Left lung (tissue), 10 donors: Measurements from ENCODE around the gene KLRG1. TPM values are rescaled to one million over a fixed set of nuclear protein-coding genes. Genes with fewer than 3 reads are reported as not detected.

ENCODE experiments used
- ATAC-seq: fragments of 200-7000 bp; cut with Tn5 transposase; one replicate; pipeline ENCODE4 v1.9.1; 2020; ENCODE audit warnings: moderate library complexity
- DNase-seq, 4 donors: peaks; one replicate each; pipeline ENCODE4 v3.0.0-alpha.2; 2013 to 2020
- H3K27ac ChIP-seq, 2 donors: fragments of 200-600 bp; sonication (generic) in 1 of 2; one replicate each; pipeline versions ENCODE4 v1.5.0 to v1.8.0; 2020 to 2021
- H3K27me3 ChIP-seq, 2 donors: fragments of 200-600 bp; sonication (generic) in 1 of 2; one replicate each; pipeline versions ENCODE4 v1.5.0 to v1.8.0; 2020 to 2021
- H3K36me3 ChIP-seq, 2 donors: fragments of 200-600 bp; sonication (generic) in 1 of 2; one replicate each; pipeline versions ENCODE4 v1.5.0 to v1.8.0; 2020 to 2021
- H3K4me1 ChIP-seq, 2 donors: fragments of 200-600 bp; one replicate each; pipeline ENCODE4 v1.8.0; 2021
- H3K4me3 ChIP-seq, 2 donors: fragments of 200-600 bp; sonication (generic) in 1 of 2; one replicate each; pipeline versions ENCODE4 v1.5.0 to v1.8.0; 2020 to 2021; ENCODE audit warnings: mild to moderate bottlenecking in 1 of 2
- H3K9me3 ChIP-seq, 2 donors: fragments of 200-600 bp; sonication (generic) in 1 of 2; one replicate each; pipeline versions ENCODE4 v1.5.0 to v1.8.0; 2020 to 2021
- intact Hi-C, 2 donors: fragments of 100-400 bp; cut with DNase I; formaldehyde crosslinking; loops; one replicate each; pipeline versions ENCODE4 v1.11.2 to v1.14.2; 2022
- polyA plus RNA-seq, 6 donors: library from polyadenylated mRNA; unstranded; fragments of 120-200 nt; gene quantifications; one replicate each; pipeline ENCODE4 v1.2.1, GENCODE V29; 2013; ENCODE audit not compliant: insufficient read length in 6 of 6
- total RNA-seq, 2 donors: library from RNA; stranded (reverse); fragmentation: NEBNext Ultra II Directional; extraction: Animal tissue kit (Norgen Biotek cat#: 25700); gene quantifications; one replicate each; pipeline ENCODE4 v1.2.1, GENCODE V29; 2021
- TF ChIP-seq, protein P1 (sequence below), 2 donors: fragments of 200-600 bp; sonication (generic) in 1 of 2; IDR thresholded peaks; one replicate each; pipeline versions ENCODE4 v1.5.0 to v1.8.0; 2021; ENCODE audit warnings: antibody characterized with exemption in 2 of 2
- donor health status: DM: no; HTN: yes; CAD: no.
- donor health status: DM: no; HTN: no; CAD: no.

The KLRG1 gene
- total and polyA plus RNA-seq, 8 donors, result 1.1 to 3.0 (median 1.9) TPM

DNA sequence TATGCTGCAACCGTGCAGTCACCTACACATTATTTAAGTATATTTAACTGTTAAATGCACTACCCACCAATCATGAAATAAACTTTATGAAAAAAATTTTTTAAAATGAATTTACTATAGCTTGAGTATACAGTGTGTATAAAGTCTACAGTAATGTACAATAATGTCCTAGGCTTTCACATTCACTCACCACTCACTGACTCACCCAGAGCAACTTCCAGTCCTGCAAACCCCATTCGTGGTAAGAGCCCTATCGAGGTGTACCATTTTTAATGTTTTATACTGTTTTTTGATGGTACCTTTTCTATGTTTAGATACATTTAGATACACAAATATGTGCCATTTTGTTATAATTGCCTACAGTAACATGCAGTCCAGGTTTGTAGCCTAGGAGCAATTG, 48.1 kb downstream of the KLRG1 start:
- intact Hi-C loops, result loop anchor here in 1 of 2 donors (10.0 kb wide), 1 partner anchor 363 kb away; no protein-coding TSS in a partner anchor
- ATAC-seq (no peak), DNase-seq (no peak)
- Histone ChIP-seq H3K9me3 (no peaks in the 10 kb centered on the region), H3K4me3 (no peak overlapping the region), H3K27me3 (no peaks in the 10 kb centered on the region), H3K27ac (no peak overlapping the region), H3K4me1 (no peaks in the 10 kb centered on the region), H3K36me3 (no peaks in the 10 kb centered on the region)
- TF ChIP-seq, protein P1, sequence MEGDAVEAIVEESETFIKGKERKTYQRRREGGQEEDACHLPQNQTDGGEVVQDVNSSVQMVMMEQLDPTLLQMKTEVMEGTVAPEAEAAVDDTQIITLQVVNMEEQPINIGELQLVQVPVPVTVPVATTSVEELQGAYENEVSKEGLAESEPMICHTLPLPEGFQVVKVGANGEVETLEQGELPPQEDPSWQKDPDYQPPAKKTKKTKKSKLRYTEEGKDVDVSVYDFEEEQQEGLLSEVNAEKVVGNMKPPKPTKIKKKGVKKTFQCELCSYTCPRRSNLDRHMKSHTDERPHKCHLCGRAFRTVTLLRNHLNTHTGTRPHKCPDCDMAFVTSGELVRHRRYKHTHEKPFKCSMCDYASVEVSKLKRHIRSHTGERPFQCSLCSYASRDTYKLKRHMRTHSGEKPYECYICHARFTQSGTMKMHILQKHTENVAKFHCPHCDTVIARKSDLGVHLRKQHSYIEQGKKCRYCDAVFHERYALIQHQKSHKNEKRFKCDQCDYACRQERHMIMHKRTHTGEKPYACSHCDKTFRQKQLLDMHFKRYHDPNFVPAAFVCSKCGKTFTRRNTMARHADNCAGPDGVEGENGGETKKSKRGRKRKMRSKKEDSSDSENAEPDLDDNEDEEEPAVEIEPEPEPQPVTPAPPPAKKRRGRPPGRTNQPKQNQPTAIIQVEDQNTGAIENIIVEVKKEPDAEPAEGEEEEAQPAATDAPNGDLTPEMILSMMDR (IDR thresholded peaks at IDR 0.05), result no peak

DNA sequence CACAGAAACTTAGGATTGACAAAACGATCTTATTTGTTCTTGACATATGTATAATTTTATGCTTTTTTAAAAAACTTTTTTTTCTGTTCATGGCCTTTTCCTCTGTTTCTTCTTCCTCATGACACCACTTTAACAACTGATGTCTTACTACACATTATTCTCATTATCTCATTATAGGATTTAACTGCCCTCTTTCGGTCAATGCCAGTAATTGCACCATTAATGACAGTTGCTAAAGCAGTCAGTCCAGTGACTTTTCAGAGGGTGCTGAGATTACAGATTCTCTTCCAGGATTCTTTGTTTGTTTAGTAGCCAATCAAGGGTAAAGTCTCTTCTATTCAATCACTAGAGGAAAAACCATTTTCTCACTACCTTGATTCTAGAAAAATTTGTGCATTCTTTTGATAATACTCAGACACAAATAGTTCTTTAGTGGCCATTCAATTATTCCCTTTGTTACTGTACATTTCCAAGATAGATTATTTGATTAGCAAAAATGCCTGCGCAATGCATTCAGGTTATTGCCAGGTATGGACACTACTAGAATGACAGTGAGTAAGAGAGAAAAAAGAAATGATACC, 50.1 kb downstream of the KLRG1 start:
- peak in 2 of 4 donors; percentile 33 to 60 for DNase-seq
- Histone ChIP-seq H3K36me3 (no peaks in the 10 kb centered on the region), H3K27ac (no peak overlapping the region), H3K4me1 (no peaks in the 10 kb centered on the region), H3K4me3 (no peak overlapping the region), H3K27me3 (no peaks in the 10 kb centered on the region), H3K9me3 (no peaks in the 10 kb centered on the region)
- ATAC-seq, result peak; percentile 87
- intact Hi-C loops, result loop anchor here in 1 of 2 donors (10.0 kb wide), 1 partner anchor 365 kb away; no protein-coding TSS in a partner anchor
- TF ChIP-seq, protein P1 (IDR thresholded peaks at IDR 0.05), result peak; percentile 75 to 77

- DNase-seq, result no peak
- Histone ChIP-seq H3K27me3 (no peaks in the 10 kb centered on the region), H3K36me3 (no peaks in the 10 kb centered on the region), H3K4me1 (no peaks in the 10 kb centered on the region), H3K27ac (no peak overlapping the region), H3K4me3 (no peak overlapping the region), H3K9me3 (no peaks in the 10 kb centered on the region)
- TF ChIP-seq, protein P1 (IDR thresholded peaks at IDR 0.05), result no peak
- ATAC-seq, result no peak
- intact Hi-C loops, result no loop called here
Observed at GRCh38 chr12:9040484-9041186, 51.3 kb downstream of the KLRG1 start.

- TF ChIP-seq, protein P1 (IDR thresholded peaks at IDR 0.05), result no peak
- Histone ChIP-seq H3K27me3 (no peaks in the 10 kb centered on the region), H3K4me1 (no peaks in the 10 kb centered on the region), H3K4me3 (no peak overlapping the region), H3K27ac (no peak overlapping the region), H3K9me3 (no peaks in the 10 kb centered on the region), H3K36me3 (no peaks in the 10 kb centered on the region)
- no peak for DNase-seq
- intact Hi-C loops, result no loop called here
- no peak for ATAC-seq
Observed at GRCh38 chr12:9041321-9041720, 52.0 kb downstream of the KLRG1 start.

DNA sequence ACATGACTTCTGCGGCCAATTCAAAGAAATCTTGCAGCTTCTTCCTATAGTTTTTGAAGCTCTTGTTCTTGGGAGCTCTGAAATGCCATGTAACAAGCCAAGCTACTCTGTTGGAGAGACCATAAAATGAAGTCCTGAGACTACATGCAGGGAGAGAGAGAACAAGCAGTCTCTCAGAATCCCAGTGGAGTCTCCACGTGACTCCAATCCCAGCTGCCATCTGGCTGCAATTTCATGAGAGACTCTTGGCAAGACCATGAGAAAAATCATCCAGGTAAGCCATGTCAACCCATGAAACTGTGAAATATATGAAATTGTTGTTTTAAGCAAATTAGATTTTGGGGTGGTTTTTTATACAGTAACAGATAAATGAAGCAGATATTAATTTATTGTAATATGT, 54.4 kb downstream of the KLRG1 start:
- H3K4me3 ChIP-seq, result no peak overlapping the region
- ATAC-seq (no peak), DNase-seq (no peak)
- H3K27ac ChIP-seq, result no peak overlapping the region
- H3K36me3 ChIP-seq, result no peaks in the 10 kb centered on the region
- intact Hi-C loops, result no loop called here
- TF ChIP-seq, protein P1 (IDR thresholded peaks at IDR 0.05), result no peak
- H3K4me1 ChIP-seq, result no peaks in the 10 kb centered on the region
- H3K9me3 ChIP-seq, result no peaks in the 10 kb centered on the region
- H3K27me3 ChIP-seq, result no peaks in the 10 kb centered on the region
